PC-3 (cell line): ENCODE data around the gene GABARAPL1.

ENCODE experiments used
- EZH2 ChIP-seq: fragments of 300-600 bp; sonication (generic); IDR thresholded peaks from one replicate; pipeline ENCODE4 v1.6.1; 2017; ENCODE audit warnings: antibody characterized with exemption, mild to moderate bottlenecking, low read length; ENCODE audit not compliant: unreplicated experiment
- TF ChIP-seq, protein P1 (sequence below): fragments of 300-600 bp; sonication (generic); conservative IDR thresholded peaks from 2 replicates; pipeline ENCODE4 v1.5.1; 2017; ENCODE audit warnings: antibody characterized with exemption, low read depth, mild to moderate bottlenecking, low read length

DNA sequence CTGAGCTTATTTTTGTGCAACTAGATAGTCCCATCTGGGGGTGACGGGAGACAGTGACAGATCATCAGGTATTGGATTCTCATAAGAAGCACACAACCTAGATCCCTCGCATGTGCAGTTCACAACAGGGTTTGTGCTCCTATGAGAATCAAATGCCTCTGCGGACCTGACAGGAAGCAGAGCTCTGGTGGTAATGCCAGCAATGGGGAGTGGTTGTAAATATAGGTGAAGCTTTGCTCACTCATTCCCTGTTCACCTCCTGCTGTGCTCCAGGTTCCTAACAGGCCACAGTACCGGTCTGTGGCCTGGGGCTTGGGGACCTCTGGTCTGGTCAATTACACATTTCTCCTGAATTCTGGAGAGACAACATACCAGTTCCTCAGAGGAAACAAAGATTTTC is 39.0 kb downstream of the GABARAPL1 start:
- TF ChIP-seq, protein P1, sequence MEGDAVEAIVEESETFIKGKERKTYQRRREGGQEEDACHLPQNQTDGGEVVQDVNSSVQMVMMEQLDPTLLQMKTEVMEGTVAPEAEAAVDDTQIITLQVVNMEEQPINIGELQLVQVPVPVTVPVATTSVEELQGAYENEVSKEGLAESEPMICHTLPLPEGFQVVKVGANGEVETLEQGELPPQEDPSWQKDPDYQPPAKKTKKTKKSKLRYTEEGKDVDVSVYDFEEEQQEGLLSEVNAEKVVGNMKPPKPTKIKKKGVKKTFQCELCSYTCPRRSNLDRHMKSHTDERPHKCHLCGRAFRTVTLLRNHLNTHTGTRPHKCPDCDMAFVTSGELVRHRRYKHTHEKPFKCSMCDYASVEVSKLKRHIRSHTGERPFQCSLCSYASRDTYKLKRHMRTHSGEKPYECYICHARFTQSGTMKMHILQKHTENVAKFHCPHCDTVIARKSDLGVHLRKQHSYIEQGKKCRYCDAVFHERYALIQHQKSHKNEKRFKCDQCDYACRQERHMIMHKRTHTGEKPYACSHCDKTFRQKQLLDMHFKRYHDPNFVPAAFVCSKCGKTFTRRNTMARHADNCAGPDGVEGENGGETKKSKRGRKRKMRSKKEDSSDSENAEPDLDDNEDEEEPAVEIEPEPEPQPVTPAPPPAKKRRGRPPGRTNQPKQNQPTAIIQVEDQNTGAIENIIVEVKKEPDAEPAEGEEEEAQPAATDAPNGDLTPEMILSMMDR: no peak
- TF ChIP-seq EZH2: no peak
